Heart left ventricle (tissue), 13 donors: ENCODE measurements around the gene MAPK4.

Experiments used
- CTCF ChIP-seq, 12 donors: fragments of 200-600 bp; sonication (generic) in 4 of 12; IDR thresholded peaks; one replicate each; pipeline versions ENCODE4 v1.5.0 to v1.8.0; 2018 to 2022; ENCODE audit warnings: antibody characterized with exemption in 12 of 12, mild to moderate bottlenecking in 5 of 12
- POLR2A ChIP-seq, 2 donors: fragments of 450-650 bp; IDR thresholded peaks; one replicate each; pipeline ENCODE4 v1.6.1; 2017; ENCODE audit warnings: antibody characterized with exemption in 2 of 2, mild to moderate bottlenecking in 2 of 2, moderate library complexity in 2 of 2
- donor health status: ischemic (EF 13 %, LVEDD 7.1; RV severe dilation, severe dysfunction).
- donor health status: DM: no; HTN: yes; CAD: no.
- donor health status: DM: no; HTN: no; CAD: no.
- donor health status: ischemic (EF 25% LVEDD 6.9; RV normal size, moderate dysfunction).
- donor health status: ischemic (EF 25% LVEDD 5.7; RV mildly dilated, moderate dysfunction).
- donor health status: ischemic (EF 35%, LVEDD 5.7; RV mildly dilated, moderate dysfunction).
- donor health status: nonischemic (EF 11% LVEDD 7.7; RV severe dilation, severe dysfunction).
- donor health status: DM: yes; HTN: yes; CAD: no.
- donor health status: PGD.
- donor health status: ischemic (EF 29% LVEDD 5.4; RV normal size, mild dysfunction).
- donor health status: nonischemic (EF 23%, LVEDD 6.1; RV moderate dilation, normal function).

DNA sequence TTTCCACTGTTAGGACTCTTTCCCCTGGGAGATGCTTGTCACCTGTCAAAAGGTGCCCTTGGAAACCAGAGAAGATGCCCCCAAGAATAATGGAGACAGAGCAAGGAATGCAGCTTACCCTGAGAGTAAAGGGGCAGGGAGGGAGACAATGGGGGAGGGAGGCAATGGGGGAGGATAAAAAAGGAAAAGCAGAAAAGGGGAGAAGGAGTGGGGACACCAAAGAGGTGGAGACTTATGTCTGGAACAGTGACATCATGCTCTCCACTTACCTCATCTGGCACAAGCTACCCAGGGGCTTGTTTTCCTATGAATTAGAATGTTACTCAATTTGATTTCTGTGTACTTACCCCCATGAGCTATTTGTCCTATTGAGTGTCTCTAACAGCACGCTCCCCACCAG is 192.1 kb downstream of the MAPK4 start:
- TF ChIP-seq CTCF (IDR thresholded peaks at IDR 0.05) (no peak), POLR2A (IDR thresholded peaks at IDR 0.05) (no peak)
